ENCODE results near the gene CRABP2. TPM values are rescaled to one million over a fixed set of nuclear protein-coding genes. Genes with fewer than 3 reads are reported as not detected.

The CRABP2 gene
- total and polyA plus RNA-seq, 10 of the 15 experiments (the other 5 are each of a cell fraction or from before 2014, with no cell fraction given) = 0.21 to 1.3 (median 0.41) TPM

DNA sequence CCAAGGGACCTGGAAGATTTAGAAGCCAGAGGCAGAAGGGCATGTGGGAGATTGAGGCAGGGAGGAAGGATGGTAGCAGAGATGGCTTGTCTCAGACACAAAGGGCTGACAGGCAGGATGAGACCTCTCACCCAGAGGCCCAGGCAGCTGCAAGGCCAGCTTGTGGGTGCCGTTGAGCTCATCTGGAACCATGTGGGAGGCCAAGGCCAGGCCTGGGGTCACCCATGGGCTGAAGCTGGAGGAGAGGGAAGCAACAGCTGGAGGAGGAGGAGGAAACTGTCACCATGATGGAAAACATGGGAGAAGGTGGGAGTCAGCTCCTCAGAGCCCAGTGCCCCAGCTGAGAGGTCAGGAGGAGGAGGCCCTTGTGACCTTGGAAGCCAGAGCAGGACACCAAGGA, 6.4 kb downstream of the CRABP2 start:
- no peak overlapping the region for H2AFZ ChIP-seq (ENCODE audit: control insufficient read depth, low read depth, low read length)
- H3K27me3 ChIP-seq (replicated peaks in 1 of 2; ENCODE audit: control insufficient read depth in 2 of 2, insufficient read depth in 2 of 2, low read length in 1 of 2) = peaks cover 1 to 7% of the 10 kb centered on the region in 2 experiments; a peak in 3 of 4 replicates
- BruUV-seq (replicated peaks) = no TSS peak
- no peaks in the 10 kb centered on the region for H3K4me1 ChIP-seq (ENCODE audit: control insufficient read depth, insufficient read depth, low read length)
- FAIRE-seq = no peak
- no peaks in the 10 kb centered on the region for H3K36me3 ChIP-seq (ENCODE audit: control insufficient read depth in 2 of 2, insufficient read depth in 2 of 2, low read length in 1 of 2)
- H3K9me3 ChIP-seq (replicated peaks; ENCODE audit: control insufficient read depth, insufficient read depth, low read length) = no peaks in the 10 kb centered on the region
- no peak overlapping the region for H3K27ac ChIP-seq (ENCODE audit: control insufficient read depth, insufficient read depth)
- in situ Hi-C loops (cut with MboI) (no loop called here), intact Hi-C loops (cut with micrococcal nuclease; ENCODE audit: unreplicated experiment) (no loop called here)
- ChIA-PET POLR2A (no interaction called here), RAD21 (ENCODE audit: unreplicated experiment) (no interaction called here), CTCF (interaction anchor here (1.9 to 2.4 kb wide), 2 partner anchors 9 to 27 kb away, joined by 7 to 10 read pairs; no protein-coding TSS in a partner anchor), SMC1A (ENCODE audit: uncharacterized antibody, unreplicated experiment) (interaction anchor here (1.0 to 1.1 kb wide), 2 partner anchors 8 to 9 kb away, joined by 3 to 4 read pairs; no protein-coding TSS in a partner anchor)
- no peaks in the 10 kb centered on the region for H3K79me2 ChIP-seq (ENCODE audit: control insufficient read depth, insufficient read depth, low read length)
- no peaks in the 10 kb centered on the region for H4K20me1 ChIP-seq (ENCODE audit: control insufficient read depth, insufficient read depth)
- 42% methylated on average over 1 of the region's 1 CpG for WGBS (ENCODE audit: insufficient coverage, insufficient replicate concordance, low lambda C conversion rate, missing lambda C conversion rate)
- H3K4me3 ChIP-seq = no peak overlapping the region
- no peak for TF ChIP-seq KAT2A (conservative IDR thresholded peaks at IDR 0.05; ENCODE audit: control insufficient read depth, low read depth, low read length)
- no peak for TF ChIP-seq FOXM1 (IDR thresholded peaks at IDR 0.05; ENCODE audit: low read depth, low read length)
- no peak for TF ChIP-seq CHD1 (IDR thresholded peaks at IDR 0.05; ENCODE audit: low read depth, low read length)
- TF ChIP-seq CHD2 (IDR thresholded peaks at IDR 0.05; ENCODE audit: borderline replicate concordance, low read depth, low read length) = no peak
- no peak for TF ChIP-seq ASH2L (IDR thresholded peaks at IDR 0.05; ENCODE audit: borderline replicate concordance, low read depth)
- no peak for TF ChIP-seq RB1 (IDR thresholded peaks at IDR 0.05; ENCODE audit: borderline replicate concordance)
- no peak for TF ChIP-seq SIN3A (IDR thresholded peaks at IDR 0.05; ENCODE audit: low read depth, low read length)
- no peak for TF ChIP-seq BHLHE40 (IDR thresholded peaks at IDR 0.05; ENCODE audit: borderline replicate concordance in 1 of 2, low read depth in 2 of 2, low read length in 1 of 2)
- TF ChIP-seq HDAC2 (IDR thresholded peaks at IDR 0.05) = no peak
- TF ChIP-seq NFIC (IDR thresholded peaks at IDR 0.05; ENCODE audit: low read depth, low read length) = no peak
- H3K9ac ChIP-seq (ENCODE audit: control insufficient read depth, insufficient read depth, low read length) = no peak overlapping the region
- no peak for DNase-seq (ENCODE audit: low read depth, low spot score)
- ATAC-seq = no peak
- no peak overlapping the region for H3K4me2 ChIP-seq (ENCODE audit: control insufficient read depth, insufficient read depth)

Measured in GM12878 (cell line).